Panc1 (cell line): Measurements from ENCODE around the gene AURKAIP1.

Source experiments
- TF ChIP-seq, protein P1 (sequence below), 2 experiments: IDR thresholded peaks; 2 replicates each; pipeline ENCODE4 v1.6.1; 2011 to 2012; ENCODE audit warnings: low read depth in 2 of 2, control low read depth in 1 of 2, low read length in 1 of 2, mild to moderate bottlenecking in 1 of 2, moderate library complexity in 1 of 2; ENCODE audit not compliant: insufficient read depth in 1 of 2
- TF ChIP-seq, protein P2 (sequence below): fragments of 450-650 bp; IDR thresholded peaks from 2 replicates; pipeline ENCODE4 v1.5.1; 2017; ENCODE audit warnings: mild to moderate bottlenecking

DNA sequence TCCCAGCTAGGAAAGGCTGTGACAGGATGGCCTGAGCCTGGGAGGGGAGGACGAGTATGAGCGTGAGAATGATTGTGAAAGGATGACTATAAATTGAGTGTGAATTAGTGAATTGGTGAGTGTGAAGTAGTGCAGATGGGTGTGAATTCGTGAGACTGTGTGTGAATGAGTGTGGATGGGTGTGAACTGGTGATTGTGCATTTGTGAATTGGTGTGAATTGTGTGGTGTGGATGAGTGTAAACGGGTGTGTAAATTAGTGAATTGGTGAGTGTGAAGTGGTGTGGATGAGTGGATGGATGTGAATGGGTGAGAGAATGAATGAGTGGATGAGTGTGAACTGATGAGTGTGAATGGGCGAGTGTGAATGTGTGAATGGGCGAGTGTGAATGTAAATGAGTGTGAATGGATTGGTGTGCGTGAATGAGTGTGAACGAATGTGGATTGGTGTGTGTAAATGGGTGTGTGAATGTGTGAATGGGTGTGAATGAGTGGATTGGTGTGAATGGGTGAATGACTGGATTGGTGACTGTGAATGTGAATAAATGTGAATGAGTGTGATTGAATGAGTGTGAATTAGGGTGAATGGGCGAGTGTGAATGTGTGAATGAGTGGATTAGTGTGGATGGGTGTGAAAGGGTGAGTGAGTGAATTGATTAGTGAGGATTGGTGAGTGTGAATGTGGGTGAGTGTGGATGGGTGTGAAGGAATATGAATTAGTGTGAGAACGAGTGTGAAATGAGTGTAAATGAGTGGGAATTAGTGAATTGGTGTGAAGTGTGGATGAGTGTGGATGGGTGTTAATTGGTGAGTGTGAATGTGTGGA is 8.9 kb downstream of the AURKAIP1 start:
- TF ChIP-seq, protein P1, sequence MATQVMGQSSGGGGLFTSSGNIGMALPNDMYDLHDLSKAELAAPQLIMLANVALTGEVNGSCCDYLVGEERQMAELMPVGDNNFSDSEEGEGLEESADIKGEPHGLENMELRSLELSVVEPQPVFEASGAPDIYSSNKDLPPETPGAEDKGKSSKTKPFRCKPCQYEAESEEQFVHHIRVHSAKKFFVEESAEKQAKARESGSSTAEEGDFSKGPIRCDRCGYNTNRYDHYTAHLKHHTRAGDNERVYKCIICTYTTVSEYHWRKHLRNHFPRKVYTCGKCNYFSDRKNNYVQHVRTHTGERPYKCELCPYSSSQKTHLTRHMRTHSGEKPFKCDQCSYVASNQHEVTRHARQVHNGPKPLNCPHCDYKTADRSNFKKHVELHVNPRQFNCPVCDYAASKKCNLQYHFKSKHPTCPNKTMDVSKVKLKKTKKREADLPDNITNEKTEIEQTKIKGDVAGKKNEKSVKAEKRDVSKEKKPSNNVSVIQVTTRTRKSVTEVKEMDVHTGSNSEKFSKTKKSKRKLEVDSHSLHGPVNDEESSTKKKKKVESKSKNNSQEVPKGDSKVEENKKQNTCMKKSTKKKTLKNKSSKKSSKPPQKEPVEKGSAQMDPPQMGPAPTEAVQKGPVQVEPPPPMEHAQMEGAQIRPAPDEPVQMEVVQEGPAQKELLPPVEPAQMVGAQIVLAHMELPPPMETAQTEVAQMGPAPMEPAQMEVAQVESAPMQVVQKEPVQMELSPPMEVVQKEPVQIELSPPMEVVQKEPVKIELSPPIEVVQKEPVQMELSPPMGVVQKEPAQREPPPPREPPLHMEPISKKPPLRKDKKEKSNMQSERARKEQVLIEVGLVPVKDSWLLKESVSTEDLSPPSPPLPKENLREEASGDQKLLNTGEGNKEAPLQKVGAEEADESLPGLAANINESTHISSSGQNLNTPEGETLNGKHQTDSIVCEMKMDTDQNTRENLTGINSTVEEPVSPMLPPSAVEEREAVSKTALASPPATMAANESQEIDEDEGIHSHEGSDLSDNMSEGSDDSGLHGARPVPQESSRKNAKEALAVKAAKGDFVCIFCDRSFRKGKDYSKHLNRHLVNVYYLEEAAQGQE (IDR thresholded peaks at IDR 0.05; ENCODE audit: insufficient read depth in 1 of 2, low read depth in 2 of 2, low read length in 1 of 2), result no peak
- TF ChIP-seq, protein P2, sequence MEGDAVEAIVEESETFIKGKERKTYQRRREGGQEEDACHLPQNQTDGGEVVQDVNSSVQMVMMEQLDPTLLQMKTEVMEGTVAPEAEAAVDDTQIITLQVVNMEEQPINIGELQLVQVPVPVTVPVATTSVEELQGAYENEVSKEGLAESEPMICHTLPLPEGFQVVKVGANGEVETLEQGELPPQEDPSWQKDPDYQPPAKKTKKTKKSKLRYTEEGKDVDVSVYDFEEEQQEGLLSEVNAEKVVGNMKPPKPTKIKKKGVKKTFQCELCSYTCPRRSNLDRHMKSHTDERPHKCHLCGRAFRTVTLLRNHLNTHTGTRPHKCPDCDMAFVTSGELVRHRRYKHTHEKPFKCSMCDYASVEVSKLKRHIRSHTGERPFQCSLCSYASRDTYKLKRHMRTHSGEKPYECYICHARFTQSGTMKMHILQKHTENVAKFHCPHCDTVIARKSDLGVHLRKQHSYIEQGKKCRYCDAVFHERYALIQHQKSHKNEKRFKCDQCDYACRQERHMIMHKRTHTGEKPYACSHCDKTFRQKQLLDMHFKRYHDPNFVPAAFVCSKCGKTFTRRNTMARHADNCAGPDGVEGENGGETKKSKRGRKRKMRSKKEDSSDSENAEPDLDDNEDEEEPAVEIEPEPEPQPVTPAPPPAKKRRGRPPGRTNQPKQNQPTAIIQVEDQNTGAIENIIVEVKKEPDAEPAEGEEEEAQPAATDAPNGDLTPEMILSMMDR, result no peak
